Spleen (tissue), 11 donors: ENCODE results near the gene UNC79. TPM values are rescaled to one million over a fixed set of nuclear protein-coding genes. Genes with fewer than 3 reads are reported as not detected.

Experiments
- DNase-seq: peaks from one replicate; pipeline ENCODE4 v3.0.0-alpha.2; 2020
- H3K27ac ChIP-seq, 8 donors: fragments of 200-600 bp; sonication (generic) in 7 of 8; 1 replicate in 4 of 8; 2 replicates in 4 of 8; pipeline versions ENCODE4 v1.5.0 to v1.8.0; 2016 to 2021; ENCODE audit warnings: inconsistent platforms in 4 of 8, mild to moderate bottlenecking in 4 of 8, moderate library complexity in 1 of 8
- H3K27me3 ChIP-seq, 7 donors: fragments of 200-600 bp; sonication (generic) in 6 of 7; replicated peaks in 1 of 7; 1 replicate in 4 of 7; 2 replicates in 3 of 7; pipeline versions ENCODE4 v1.5.0 to v1.8.0; 2016 to 2021; ENCODE audit warnings: inconsistent platforms in 3 of 7, mild to moderate bottlenecking in 1 of 7
- H3K36me3 ChIP-seq, 6 donors: fragments of 200-600 bp; sonication (generic) in 5 of 6; 1 replicate in 4 of 6; 2 replicates in 2 of 6; pipeline versions ENCODE4 v1.5.0 to v1.8.0; 2016 to 2021; ENCODE audit warnings: inconsistent platforms in 2 of 6
- H3K4me1 ChIP-seq, 6 donors: fragments of 200-600 bp; sonication (generic) in 5 of 6; 1 replicate in 3 of 6; 2 replicates in 3 of 6; pipeline versions ENCODE4 v1.5.0 to v1.8.0; 2016 to 2021; ENCODE audit warnings: inconsistent platforms in 3 of 6
- H3K4me3 ChIP-seq, 8 donors: fragments of 200-600 bp; sonication (generic) in 7 of 8; 1 replicate in 4 of 8; 2 replicates in 4 of 8; pipeline versions ENCODE4 v1.5.0 to v1.8.0; 2016 to 2021; ENCODE audit warnings: inconsistent platforms in 4 of 8, mild to moderate bottlenecking in 4 of 8, moderate library complexity in 2 of 8
- H3K9me3 ChIP-seq, 8 donors: fragments of 200-600 bp; sonication (generic) in 7 of 8; 1 replicate in 4 of 8; 2 replicates in 4 of 8; pipeline versions ENCODE4 v1.5.0 to v1.8.0; 2016 to 2021; ENCODE audit warnings: inconsistent platforms in 4 of 8
- CTCF ChIP-seq, 11 experiments: fragments of 200-600 bp in 7 of 11; fragments of 450-650 bp in 4 of 11; sonication (generic) in 4 of 11; IDR thresholded peaks in 8 of 11; conservative IDR thresholded peaks in 3 of 11; 1 replicate in 7 of 11; 2 replicates in 4 of 11; pipeline versions ENCODE4 v1.4.0 to v1.8.0; 2016 to 2021; ENCODE audit warnings: antibody characterized with exemption in 11 of 11, inconsistent platforms in 4 of 11, mild to moderate bottlenecking in 1 of 11
- POLR2A ChIP-seq, 3 donors: fragments of 450-650 bp; IDR thresholded peaks; one replicate each; pipeline ENCODE4 v1.5.1; 2017; ENCODE audit warnings: antibody characterized with exemption in 3 of 3, mild to moderate bottlenecking in 1 of 3
- POLR2AphosphoS5 ChIP-seq, 3 donors: sonication (generic); formaldehyde crosslinking; IDR thresholded peaks; one replicate each; pipeline ENCODE4 v1.5.1; 2017; ENCODE audit warnings: antibody characterized with exemption in 3 of 3
- WGBS, 5 donors: extraction: QIAGEN DNeasy Blood & Tissue Kit in 3 of 5; methylation state at CpG; one replicate each; pipeline versions ENCODE4 v1.1.5 to v1.1.7; 2013 to 2018; 5-methylcytosine and 5-hydroxymethylcytosine counted together
- intact Hi-C: fragments of 100-400 bp; cut with DNase I; formaldehyde crosslinking; loops from one replicate; pipeline ENCODE4 v1.15.0; 2023; ENCODE audit warnings: low total_unique reads
- polyA plus RNA-seq, 3 donors: library from polyadenylated mRNA; stranded (reverse); fragments of 200-250 nt; gene quantifications; one replicate each; pipeline ENCODE4 v1.2.1, GENCODE V29; 2013
- total RNA-seq, 7 donors: library from RNA; depleted of rRNA in 3 of 7; stranded (reverse); fragments of >200 nt in 3 of 7; fragmentation: NEBNext Ultra II Directional in 4 of 7; extraction: Animal tissue kit (Norgen Biotek cat#: 25700) in 4 of 7; gene quantifications; one replicate each; pipeline versions ENCODE4 v1.1.0 to v1.2.1, GENCODE V29; 2016 to 2021
- donor health status: healthy with polysubstance abuse.
- donor health status: DM: no; HTN: no; CAD: no; lungs with moderate emphysema.
- donor health status: DM: no; HTN: no; CAD: no.
- donor health status: Bipolar disorder and iron deficiency.
- donor health status: healthy.
- donor health status: DM: no; HTN: no; CAD: no.
- donor health status: DM: yes; HTN: yes; CAD: no.

Gene UNC79
- total and polyA plus RNA-seq, 10 donors, result 0.03 to 0.24 (median 0.08) TPM; not detected in 2

- DNase-seq, result no peak
- H3K27me3 ChIP-seq, result peaks cover 0 to 7% (median 0%) of the 10 kb centered on the region in 7 donors
- TF ChIP-seq POLR2AphosphoS5 (IDR thresholded peaks at IDR 0.05), result no peak
- no peak for TF ChIP-seq CTCF (IDR thresholded peaks at IDR 0.05 in 8 of 11, conservative IDR thresholded peaks at IDR 0.05 in 3 of 11)
- no peak for TF ChIP-seq POLR2A (IDR thresholded peaks at IDR 0.05)
- no peaks in the 10 kb centered on the region for H3K9me3 ChIP-seq
- WGBS, 5 donors, result 70 to 84% (median 76%) methylated on average over 5 of the region's 5 CpGs
- intact Hi-C loops, result no loop called here
- no peak overlapping the region for H3K4me3 ChIP-seq
- H3K36me3 ChIP-seq, result no peaks in the 10 kb centered on the region
- H3K27ac ChIP-seq, result no peak overlapping the region
- no peaks in the 10 kb centered on the region for H3K4me1 ChIP-seq
Measured at GRCh38 chr14:93571275-93571674, 140.5 kb downstream of the UNC79 start.

DNA sequence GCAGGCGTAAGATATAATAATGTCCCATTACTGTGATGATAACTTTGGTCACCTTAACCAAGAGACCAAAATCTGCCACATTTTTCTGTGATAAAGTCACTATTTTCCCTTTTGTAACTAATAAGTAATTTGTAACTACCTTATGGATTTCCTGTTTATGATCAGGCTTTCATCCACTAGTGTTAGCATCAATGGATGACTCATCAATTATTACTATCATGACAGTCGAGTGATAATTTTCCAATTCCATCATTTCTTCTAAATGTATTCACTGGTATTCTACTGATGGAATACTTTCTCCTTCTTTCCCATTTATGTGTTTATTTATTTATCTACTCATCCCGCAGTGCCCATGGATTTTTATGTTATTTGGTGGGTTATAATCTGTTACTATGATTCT lies 148.4 kb downstream of the UNC79 start:
- WGBS, 5 donors, result 83 to 90% (median 87%) methylated on average over 3 of the region's 3 CpGs
- Histone ChIP-seq H3K9me3 (no peaks in the 10 kb centered on the region), H3K27ac (no peak overlapping the region), H3K36me3 (no peaks in the 10 kb centered on the region), H3K27me3 (peaks cover 0 to 2% (median 0%) of the 10 kb centered on the region in 7 donors), H3K4me1 (no peaks in the 10 kb centered on the region), H3K4me3 (no peak overlapping the region)
- DNase-seq, result no peak
- intact Hi-C loops, result no loop called here
- TF ChIP-seq CTCF (IDR thresholded peaks at IDR 0.05 in 8 of 11, conservative IDR thresholded peaks at IDR 0.05 in 3 of 11) (no peak), POLR2AphosphoS5 (IDR thresholded peaks at IDR 0.05) (no peak), POLR2A (IDR thresholded peaks at IDR 0.05) (no peak)

DNA sequence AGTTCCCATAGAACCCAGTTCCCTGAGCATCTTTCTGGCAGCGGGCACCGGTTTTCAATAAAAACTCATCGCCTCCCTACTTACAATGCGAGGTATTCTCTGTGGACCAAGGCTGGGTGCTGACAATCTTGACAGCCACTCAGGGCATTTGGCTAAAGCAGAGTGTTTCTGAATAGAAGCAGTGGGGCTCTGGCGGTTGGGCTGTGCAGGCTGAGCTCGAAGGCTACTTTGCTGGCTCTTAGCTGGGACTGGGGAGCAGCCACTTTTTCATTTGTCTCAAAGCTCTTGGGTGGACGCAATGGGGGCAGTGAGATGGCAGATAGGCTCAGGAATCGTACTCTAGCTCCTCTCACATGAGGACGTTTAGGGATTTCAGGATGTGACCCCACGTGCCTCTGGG lies 151.8 kb downstream of the UNC79 start:
- Histone ChIP-seq H3K4me3 (no peak overlapping the region), H3K4me1 (no peaks in the 10 kb centered on the region), H3K27ac (no peak overlapping the region), H3K36me3 (no peaks in the 10 kb centered on the region), H3K9me3 (no peaks in the 10 kb centered on the region), H3K27me3 (no peaks in the 10 kb centered on the region)
- no peak for TF ChIP-seq POLR2A (IDR thresholded peaks at IDR 0.05)
- TF ChIP-seq POLR2AphosphoS5 (IDR thresholded peaks at IDR 0.05), result no peak
- no peak for TF ChIP-seq CTCF (IDR thresholded peaks at IDR 0.05 in 8 of 11, conservative IDR thresholded peaks at IDR 0.05 in 3 of 11)
- intact Hi-C loops, result no loop called here
- 73 to 86% (median 83%) methylated on average over 10 of the region's 10 CpGs for WGBS, 5 donors
- DNase-seq, result no peak

DNA sequence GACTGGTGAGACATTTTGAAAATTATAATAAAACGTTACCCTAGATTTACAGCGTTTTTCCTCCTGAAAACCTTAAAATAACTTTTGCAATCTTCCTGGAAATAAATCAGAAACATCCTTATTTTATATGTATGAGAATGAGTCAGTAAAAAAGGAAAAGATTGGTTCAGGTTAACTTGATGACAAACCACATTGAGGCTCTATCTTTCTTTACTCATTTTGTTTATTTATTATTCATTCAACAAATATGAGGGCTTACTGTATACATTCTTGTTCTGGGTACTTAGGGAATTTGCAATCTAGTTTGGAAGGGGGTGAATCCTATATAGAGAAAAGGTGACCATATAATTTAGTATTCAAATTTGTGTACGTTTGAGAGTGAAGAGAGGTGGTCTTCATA lies 156.6 kb downstream of the UNC79 start:
- no peaks in the 10 kb centered on the region for H3K27me3 ChIP-seq
- intact Hi-C loops, result no loop called here
- H3K9me3 ChIP-seq, result no peaks in the 10 kb centered on the region
- H3K4me3 ChIP-seq, result no peak overlapping the region
- no peak for TF ChIP-seq POLR2A (IDR thresholded peaks at IDR 0.05)
- TF ChIP-seq CTCF (IDR thresholded peaks at IDR 0.05 in 8 of 11, conservative IDR thresholded peaks at IDR 0.05 in 3 of 11), result no peak
- TF ChIP-seq POLR2AphosphoS5 (IDR thresholded peaks at IDR 0.05), result no peak
- no peak overlapping the region for H3K27ac ChIP-seq
- 72 to 84% (median 80%) methylated on average over 3 of the region's 3 CpGs for WGBS, 5 donors
- no peaks in the 10 kb centered on the region for H3K36me3 ChIP-seq
- DNase-seq, result no peak
- H3K4me1 ChIP-seq, result no peaks in the 10 kb centered on the region
